ENCODE data around the gene CIB4.

DNA sequence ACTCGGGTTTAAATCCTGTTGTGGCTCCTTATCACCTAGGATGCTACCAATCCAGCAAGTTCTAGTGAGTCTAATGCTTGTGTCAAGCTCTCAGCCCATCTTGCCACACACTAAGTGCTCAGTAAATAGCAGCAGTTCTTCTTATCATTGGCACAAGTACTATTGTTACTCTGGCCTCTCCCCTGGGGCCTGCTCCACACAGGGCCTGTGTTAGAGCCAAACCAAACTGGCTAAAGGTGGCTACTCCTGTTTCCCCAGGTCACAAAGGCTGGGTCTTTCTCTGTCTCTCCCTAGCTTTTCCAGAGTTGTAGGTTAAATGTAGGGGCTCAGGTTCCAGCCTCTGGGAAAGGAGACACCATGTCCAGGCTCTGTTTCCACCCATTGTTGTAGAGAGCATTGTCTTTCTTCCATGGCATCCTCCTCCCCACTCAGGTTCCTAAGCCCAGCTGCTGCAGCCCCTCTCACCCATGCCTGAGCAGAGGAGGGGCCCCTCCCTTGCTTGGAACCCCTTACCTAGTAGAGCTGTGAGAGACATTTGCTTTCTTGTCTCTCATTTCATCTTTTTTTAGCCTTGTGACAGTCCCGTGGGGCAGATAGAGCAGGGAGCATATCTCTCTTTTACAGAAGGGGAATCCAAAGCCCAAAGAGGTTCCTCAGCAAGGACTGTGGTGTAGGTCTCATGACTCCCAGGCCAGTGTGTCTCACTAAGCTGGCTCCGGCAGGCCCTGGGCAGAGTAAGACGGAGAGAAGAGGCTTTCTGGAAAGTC is 106.9 kb downstream of the CIB4 start:
- TF ChIP-seq, protein P1, sequence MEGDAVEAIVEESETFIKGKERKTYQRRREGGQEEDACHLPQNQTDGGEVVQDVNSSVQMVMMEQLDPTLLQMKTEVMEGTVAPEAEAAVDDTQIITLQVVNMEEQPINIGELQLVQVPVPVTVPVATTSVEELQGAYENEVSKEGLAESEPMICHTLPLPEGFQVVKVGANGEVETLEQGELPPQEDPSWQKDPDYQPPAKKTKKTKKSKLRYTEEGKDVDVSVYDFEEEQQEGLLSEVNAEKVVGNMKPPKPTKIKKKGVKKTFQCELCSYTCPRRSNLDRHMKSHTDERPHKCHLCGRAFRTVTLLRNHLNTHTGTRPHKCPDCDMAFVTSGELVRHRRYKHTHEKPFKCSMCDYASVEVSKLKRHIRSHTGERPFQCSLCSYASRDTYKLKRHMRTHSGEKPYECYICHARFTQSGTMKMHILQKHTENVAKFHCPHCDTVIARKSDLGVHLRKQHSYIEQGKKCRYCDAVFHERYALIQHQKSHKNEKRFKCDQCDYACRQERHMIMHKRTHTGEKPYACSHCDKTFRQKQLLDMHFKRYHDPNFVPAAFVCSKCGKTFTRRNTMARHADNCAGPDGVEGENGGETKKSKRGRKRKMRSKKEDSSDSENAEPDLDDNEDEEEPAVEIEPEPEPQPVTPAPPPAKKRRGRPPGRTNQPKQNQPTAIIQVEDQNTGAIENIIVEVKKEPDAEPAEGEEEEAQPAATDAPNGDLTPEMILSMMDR (IDR thresholded peaks at IDR 0.05) = no peak
- TF ChIP-seq POLR2A (IDR thresholded peaks at IDR 0.05) = no peak
